GM18526 (cell line): ENCODE results near the gene CANX.

Experiments
- POLR2A ChIP-seq: IDR thresholded peaks from 3 replicates; pipeline ENCODE4 v1.6.1; 2011; ENCODE audit not compliant: insufficient read length; ENCODE audit errors: extremely low read depth

CANX gene, protein sequence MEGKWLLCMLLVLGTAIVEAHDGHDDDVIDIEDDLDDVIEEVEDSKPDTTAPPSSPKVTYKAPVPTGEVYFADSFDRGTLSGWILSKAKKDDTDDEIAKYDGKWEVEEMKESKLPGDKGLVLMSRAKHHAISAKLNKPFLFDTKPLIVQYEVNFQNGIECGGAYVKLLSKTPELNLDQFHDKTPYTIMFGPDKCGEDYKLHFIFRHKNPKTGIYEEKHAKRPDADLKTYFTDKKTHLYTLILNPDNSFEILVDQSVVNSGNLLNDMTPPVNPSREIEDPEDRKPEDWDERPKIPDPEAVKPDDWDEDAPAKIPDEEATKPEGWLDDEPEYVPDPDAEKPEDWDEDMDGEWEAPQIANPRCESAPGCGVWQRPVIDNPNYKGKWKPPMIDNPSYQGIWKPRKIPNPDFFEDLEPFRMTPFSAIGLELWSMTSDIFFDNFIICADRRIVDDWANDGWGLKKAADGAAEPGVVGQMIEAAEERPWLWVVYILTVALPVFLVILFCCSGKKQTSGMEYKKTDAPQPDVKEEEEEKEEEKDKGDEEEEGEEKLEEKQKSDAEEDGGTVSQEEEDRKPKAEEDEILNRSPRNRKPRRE

GRCh38 chr5:179698935-179699615, at the start of gene CANX:
Gene CANX (plus strand): TSS chr5:179698967. CDS start chr5:179705682, 6,715 bp downstream.
- peak; percentile 79 for TF ChIP-seq POLR2A

GRCh38 chr5:179668391-179668790, 30.4 kb upstream of the CANX start:
- TF ChIP-seq POLR2A = no peak

DNA sequence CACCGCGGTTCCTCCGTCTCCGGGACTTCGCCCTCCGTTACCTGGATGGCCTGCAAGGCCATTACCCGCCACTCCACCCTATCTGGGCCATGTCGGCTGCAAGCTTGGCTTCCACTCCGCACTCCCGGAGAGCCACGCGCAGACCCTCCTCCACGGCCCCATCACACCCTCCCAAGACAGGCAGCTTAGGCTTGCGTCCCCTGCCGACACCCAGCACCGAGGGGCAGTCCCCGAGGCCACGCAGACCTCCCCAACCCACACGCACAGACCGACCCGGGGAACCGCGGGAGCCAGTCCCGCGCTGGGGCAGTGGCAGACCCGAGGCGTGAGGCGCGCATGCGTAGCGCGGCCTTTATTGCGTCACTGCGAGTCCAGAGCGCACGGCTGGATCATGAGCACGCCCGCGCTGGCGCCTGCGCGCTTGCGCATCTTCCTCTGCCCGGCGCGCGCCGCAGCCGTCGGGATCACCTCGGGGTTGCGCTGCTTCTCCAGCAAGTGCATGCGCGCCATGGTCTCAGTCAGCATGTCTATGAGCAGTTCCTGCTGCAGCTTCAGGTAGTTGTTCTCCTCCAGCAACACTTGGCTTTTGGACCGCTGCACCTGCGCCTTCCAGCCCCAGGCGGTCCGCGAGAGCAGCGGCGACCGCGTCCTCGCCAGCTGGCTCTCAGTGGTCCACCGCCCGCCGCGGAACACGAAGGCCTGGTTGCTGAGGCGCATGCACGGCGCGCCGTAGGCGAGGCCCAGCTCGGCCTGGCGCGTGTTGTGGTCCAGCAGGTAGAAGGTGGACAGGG, 20.3 kb upstream of the CANX start:
- peak; percentile 98 for TF ChIP-seq POLR2A

DNA sequence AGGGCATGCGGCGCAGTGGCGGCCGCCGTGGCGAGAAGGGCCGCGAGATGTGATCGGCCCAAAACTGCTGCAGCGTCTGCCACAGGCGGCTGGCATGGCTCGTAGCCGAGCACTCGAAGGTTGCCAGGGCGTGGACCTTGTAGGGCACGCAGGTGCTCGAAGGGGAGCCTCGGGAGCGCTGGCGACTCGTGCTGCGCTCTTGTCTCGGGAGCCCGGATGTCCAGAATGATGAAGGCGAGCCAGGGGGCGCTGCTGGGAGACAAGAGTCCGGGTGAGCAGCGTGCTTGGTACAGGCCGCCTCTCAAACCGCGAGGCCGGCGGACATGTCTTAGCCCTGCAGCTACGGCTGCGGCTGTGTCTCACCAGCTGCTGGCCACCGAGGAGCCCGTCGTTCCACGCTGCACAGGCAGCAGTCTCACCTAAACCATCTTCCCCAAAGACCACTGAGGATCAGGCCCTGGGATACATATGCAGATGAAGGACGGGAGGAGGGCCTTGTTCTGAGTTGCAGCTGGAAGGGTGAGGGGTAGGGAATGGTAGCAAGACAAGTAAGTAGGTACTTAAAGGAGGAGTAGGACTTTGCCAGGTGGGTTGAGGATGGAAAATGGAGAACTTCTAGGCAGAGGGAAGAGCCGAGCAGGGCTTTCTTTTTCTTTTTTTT, 19.6 kb upstream of the CANX start:
- no peak for TF ChIP-seq POLR2A

GRCh38 chr5:179680014-179680779, 18.6 kb upstream of the CANX start:
- no peak for TF ChIP-seq POLR2A

- no peak for TF ChIP-seq POLR2A
Measured at GRCh38 chr5:179680780-179681401, 17.9 kb upstream of the CANX start, which contains the start of gene CBY3. Gene CBY3 (minus strand): TSS chr5:179681034. CDS start chr5:179680918, 116 bp downstream.

DNA sequence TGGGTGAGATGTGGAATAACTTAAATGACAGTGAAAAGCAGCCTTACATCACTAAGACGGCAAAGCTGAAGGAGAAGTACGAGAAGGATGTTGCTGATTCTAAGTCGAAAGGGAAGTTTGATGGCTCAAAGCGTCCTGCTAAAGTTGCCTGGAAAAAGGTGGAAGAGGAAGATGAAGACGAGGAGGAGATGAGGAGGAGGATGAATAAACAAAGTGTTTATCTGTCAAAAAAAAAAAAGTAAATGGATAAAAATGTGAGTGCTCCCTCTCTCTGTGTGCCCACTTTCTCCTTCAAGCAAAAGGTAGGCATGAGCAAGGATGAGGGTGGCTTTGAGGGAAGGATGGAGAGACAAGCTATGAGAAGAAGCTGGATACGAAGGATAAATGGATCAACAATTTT, 4.2 kb upstream of the CANX start:
- TF ChIP-seq POLR2A = no peak

DNA sequence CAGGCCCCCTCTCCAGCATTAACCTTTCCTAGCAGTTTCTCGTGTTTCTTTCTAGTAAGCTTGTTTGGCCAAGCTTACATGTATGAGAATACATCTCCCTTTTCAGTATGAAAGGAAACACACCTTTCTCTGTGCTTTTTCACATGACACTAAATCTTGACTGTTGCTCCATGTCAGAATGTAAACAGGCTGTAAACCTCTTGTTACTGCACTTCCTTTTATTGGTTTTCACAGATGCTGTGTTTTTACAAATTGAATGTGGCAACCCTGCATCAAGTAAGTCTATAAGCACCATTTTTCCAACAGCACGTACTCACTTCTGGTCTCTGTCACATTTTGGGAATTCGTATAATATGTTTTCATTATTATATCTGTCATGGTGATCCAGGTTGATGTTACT, 2.2 kb upstream of the CANX start:
- TF ChIP-seq POLR2A = no peak

- TF ChIP-seq POLR2A = no peak
Measured at GRCh38 chr5:179697108-179697507, 1.7 kb upstream of the CANX start.

DNA sequence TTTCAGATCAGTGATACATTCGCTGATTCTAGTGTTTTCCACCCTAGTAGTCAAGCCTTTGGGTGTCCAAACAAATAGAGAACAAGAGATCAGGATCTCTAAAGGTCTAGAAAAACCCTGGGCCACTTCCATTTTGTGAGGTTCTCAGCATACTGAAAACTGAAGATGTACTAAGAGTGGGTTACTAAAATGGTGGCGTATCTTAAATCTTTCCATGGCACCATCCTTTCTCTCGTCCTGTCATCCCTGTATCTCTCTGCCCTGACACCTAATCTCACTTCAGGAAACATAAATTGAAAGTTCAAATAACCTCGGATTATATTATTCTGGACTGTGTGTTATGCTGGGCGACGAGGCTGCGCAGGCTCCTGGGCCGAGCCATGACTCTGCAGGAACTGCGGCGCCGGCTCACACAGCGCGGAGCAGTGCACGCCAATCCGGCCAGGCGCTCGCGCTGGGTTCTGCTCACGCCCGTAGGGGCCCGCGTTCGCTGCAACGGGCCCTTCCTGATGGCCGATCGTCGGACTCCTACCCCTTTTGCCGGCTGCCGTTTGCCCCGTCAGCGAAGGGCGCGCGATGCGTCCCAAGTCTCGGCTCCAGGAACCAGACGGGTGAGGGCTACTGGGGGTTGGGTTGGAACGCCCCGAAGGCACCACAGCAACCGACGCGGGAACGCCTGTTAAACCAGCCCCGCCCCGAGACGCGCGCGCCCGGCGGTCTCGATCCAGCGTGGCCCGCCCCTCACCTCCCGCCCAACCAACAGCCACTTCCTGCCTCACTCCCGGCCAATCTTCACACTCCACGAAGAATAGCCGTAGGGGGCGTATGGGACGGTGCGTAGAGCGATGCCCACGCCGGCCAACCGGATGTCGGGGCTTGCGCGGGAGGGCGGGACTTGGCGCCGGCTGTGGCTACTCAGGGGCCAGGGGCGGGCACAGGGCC, 503 bp upstream of the CANX start:
- peak; percentile 67 for TF ChIP-seq POLR2A

DNA sequence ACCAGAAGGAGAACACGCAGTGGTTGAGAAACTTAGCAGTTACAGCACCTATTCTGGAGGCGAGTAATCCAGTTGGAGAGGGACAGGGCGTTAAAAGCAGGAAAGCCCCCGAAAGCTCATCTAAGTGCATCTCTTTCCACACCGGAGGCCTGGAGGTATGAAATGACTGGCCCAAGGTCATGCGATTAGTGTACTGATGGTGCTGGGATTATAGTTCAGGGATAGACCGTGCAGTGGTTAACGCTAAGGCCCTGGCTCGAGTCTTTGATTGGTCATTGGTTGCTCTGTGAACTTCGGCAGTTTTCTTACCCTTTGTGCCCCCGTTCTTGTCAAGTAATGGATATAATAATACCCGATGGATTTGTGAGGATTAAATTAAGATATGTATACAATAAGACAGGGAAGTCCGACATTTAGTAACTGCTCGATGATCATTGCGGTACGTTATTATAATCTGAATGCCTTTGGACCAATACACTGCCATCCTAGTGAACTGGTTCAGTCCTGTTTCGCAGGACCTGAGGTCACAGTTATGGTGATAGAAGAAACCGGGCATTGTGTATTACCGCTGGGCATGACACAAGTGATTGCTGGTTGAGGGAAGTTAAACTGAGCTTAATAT, 960 bp downstream of the CANX start:
- peak; percentile 30 for TF ChIP-seq POLR2A

- TF ChIP-seq POLR2A = no peak
Measured at GRCh38 chr5:179700401-179700918, 1.7 kb downstream of the CANX start.
